Right lobe of liver (tissue), 6 donors: ENCODE results near the gene AP3S2. TPM values are rescaled to one million over a fixed set of nuclear protein-coding genes. Genes with fewer than 3 reads are reported as not detected.
A peak's percentile ranks its signal among the peaks of the same experiment; 100 is the strongest.

Source experiments
- ATAC-seq, 4 donors: fragments of 200-7000 bp; cut with Tn5 transposase; one replicate each; pipeline ENCODE4 v1.9.1; 2020; ENCODE audit warnings: mild to moderate bottlenecking in 4 of 4, moderate library complexity in 4 of 4
- DNase-seq, 3 donors: peaks; one replicate each; pipeline ENCODE4 v3.0.0-alpha.2; 2020
- H3K27ac ChIP-seq, 3 donors: fragments of 200-600 bp; one replicate each; pipeline ENCODE4 v1.8.0; 2022
- H3K27me3 ChIP-seq, 2 donors: fragments of 200-600 bp; one replicate each; pipeline ENCODE4 v1.8.0; 2022
- H3K36me3 ChIP-seq, 4 donors: fragments of 200-600 bp; sonication (generic) in 1 of 4; one replicate each; pipeline versions ENCODE4 v1.5.1 to v1.8.0; 2017 to 2022; ENCODE audit warnings: control low read depth in 1 of 4
- H3K4me1 ChIP-seq, 4 donors: fragments of 200-600 bp; sonication (generic) in 1 of 4; one replicate each; pipeline versions ENCODE4 v1.5.1 to v1.8.0; 2017 to 2022; ENCODE audit warnings: control low read depth in 1 of 4
- H3K4me3 ChIP-seq, 3 donors: fragments of 200-600 bp; one replicate each; pipeline ENCODE4 v1.8.0; 2022
- H3K9me3 ChIP-seq, 4 donors: fragments of 200-600 bp; sonication (generic) in 1 of 4; one replicate each; pipeline versions ENCODE4 v1.5.1 to v1.8.0; 2017 to 2022; ENCODE audit warnings: control low read depth in 1 of 4
- POLR2A ChIP-seq: fragments of 450-650 bp; IDR thresholded peaks from one replicate; pipeline ENCODE4 v1.6.1; 2017; ENCODE audit warnings: antibody characterized with exemption, mild to moderate bottlenecking
- WGBS: methylation state at CpG from one replicate; pipeline ENCODE4 v1.1.6; 2018; ENCODE audit warnings: low coverage, low lambda C conversion rate; ENCODE audit not compliant: insufficient coverage; ENCODE audit errors: missing lambda C conversion rate; 5-methylcytosine and 5-hydroxymethylcytosine counted together
- intact Hi-C, 2 donors: fragments of 100-400 bp; cut with DNase I; formaldehyde crosslinking; loops; one replicate each; pipeline versions ENCODE4 v1.11.2 to v1.14.1; 2022
- total RNA-seq, 6 experiments: library from RNA; depleted of rRNA in 2 of 6; stranded (reverse); fragments of >200 nt in 2 of 6; fragmentation: NEBNext Ultra II Directional in 3 of 6; extraction: Animal tissue kit (Norgen Biotek cat#: 25700) in 3 of 6; gene quantifications; one replicate each; pipeline versions ENCODE4 v1.1.0 to v1.2.4, GENCODE V29; 2016 to 2023
- TF ChIP-seq, protein P1 (sequence below), 4 donors: fragments of 200-600 bp in 3 of 4; fragments of 450-650 bp in 1 of 4; IDR thresholded peaks; one replicate each; pipeline versions ENCODE4 v1.5.1 to v1.8.0; 2016 to 2022; ENCODE audit warnings: antibody characterized with exemption in 4 of 4, mild to moderate bottlenecking in 2 of 4
- donor health status: DM: no; HTN: yes; CAD: no.
- donor health status: DM: no; HTN: no; CAD: no.
- donor health status: DM: no; HTN: no; CAD: no.
- donor health status: DM: no; HTN: yes; CAD: no.
- donor health status: DM: no; HTN: yes; CAD: no.

AP3S2 gene
- total RNA-seq, 6 experiments from 2014 or later, result 23.2 to 45.7 (median 27.2) TPM

- no peaks in the 10 kb centered on the region for H3K27me3 ChIP-seq
- no peak for DNase-seq
- H3K9me3 ChIP-seq, result no peaks in the 10 kb centered on the region
- TF ChIP-seq, protein P1, sequence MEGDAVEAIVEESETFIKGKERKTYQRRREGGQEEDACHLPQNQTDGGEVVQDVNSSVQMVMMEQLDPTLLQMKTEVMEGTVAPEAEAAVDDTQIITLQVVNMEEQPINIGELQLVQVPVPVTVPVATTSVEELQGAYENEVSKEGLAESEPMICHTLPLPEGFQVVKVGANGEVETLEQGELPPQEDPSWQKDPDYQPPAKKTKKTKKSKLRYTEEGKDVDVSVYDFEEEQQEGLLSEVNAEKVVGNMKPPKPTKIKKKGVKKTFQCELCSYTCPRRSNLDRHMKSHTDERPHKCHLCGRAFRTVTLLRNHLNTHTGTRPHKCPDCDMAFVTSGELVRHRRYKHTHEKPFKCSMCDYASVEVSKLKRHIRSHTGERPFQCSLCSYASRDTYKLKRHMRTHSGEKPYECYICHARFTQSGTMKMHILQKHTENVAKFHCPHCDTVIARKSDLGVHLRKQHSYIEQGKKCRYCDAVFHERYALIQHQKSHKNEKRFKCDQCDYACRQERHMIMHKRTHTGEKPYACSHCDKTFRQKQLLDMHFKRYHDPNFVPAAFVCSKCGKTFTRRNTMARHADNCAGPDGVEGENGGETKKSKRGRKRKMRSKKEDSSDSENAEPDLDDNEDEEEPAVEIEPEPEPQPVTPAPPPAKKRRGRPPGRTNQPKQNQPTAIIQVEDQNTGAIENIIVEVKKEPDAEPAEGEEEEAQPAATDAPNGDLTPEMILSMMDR (IDR thresholded peaks at IDR 0.05), result no peak
- no peak for TF ChIP-seq POLR2A
- H3K27ac ChIP-seq, result no peak overlapping the region
- ATAC-seq, result no peak
- H3K4me3 ChIP-seq, result no peak overlapping the region
- H3K36me3 ChIP-seq, result no peaks in the 10 kb centered on the region
- 90% methylated on average over 11 of the region's 14 CpGs for WGBS
- H3K4me1 ChIP-seq, result no peaks in the 10 kb centered on the region
- intact Hi-C loops, result no loop called here
These were observed 43.0 kb upstream of the AP3S2 start for GRCh38 chr15:89936786-89937265.

- Histone ChIP-seq H3K4me1 (no peaks in the 10 kb centered on the region), H3K27ac (no peak overlapping the region), H3K4me3 (no peak overlapping the region), H3K27me3 (no peaks in the 10 kb centered on the region), H3K36me3 (no peaks in the 10 kb centered on the region), H3K9me3 (no peaks in the 10 kb centered on the region)
- no peak for ATAC-seq
- WGBS, result 67% methylated on average over 2 of the region's 8 CpGs
- no peak for DNase-seq
- no peak for TF ChIP-seq POLR2A
- TF ChIP-seq, protein P1 (IDR thresholded peaks at IDR 0.05), result no peak
- intact Hi-C loops, result no loop called here
These were observed 42.4 kb upstream of the AP3S2 start for GRCh38 chr15:89936051-89936785.

DNA sequence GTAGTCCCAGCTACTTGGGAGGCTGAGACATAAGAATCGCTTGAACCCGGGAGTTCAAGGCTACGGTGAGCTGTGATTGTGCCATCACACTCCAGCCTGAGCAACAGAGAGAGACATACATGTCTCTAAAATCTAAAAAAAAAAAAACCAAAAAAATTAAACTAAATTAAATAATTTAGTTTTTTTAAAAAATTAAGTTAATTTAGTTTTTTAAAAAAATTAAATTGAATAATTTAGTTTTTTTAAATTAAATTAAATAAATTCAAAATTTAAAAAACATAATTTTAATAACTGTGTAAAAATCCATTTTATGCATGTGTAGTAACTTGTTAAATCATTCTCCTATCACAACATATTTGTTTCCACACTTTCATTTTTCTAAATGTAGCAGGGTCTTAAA is 39.1 kb upstream of the AP3S2 start:
- H3K27ac ChIP-seq, result no peak overlapping the region
- 96% methylated on average over 3 of the region's 3 CpGs for WGBS
- TF ChIP-seq, protein P1 (IDR thresholded peaks at IDR 0.05), result no peak
- TF ChIP-seq POLR2A, result no peak
- no peaks in the 10 kb centered on the region for H3K36me3 ChIP-seq
- H3K4me3 ChIP-seq, result no peak overlapping the region
- no peaks in the 10 kb centered on the region for H3K9me3 ChIP-seq
- H3K27me3 ChIP-seq, result no peaks in the 10 kb centered on the region
- intact Hi-C loops, result no loop called here
- ATAC-seq, result no peak
- no peak for DNase-seq
- H3K4me1 ChIP-seq, result peaks cover 0 to 6% (median 0%) of the 10 kb centered on the region in 4 donors

- no peaks in the 10 kb centered on the region for H3K27me3 ChIP-seq
- ATAC-seq (peak; percentile 33 to 64 (median 51)), DNase-seq (no peak)
- TF ChIP-seq, protein P1 (IDR thresholded peaks at IDR 0.05), result no peak
- no peak for TF ChIP-seq POLR2A
- WGBS, result 19% methylated on average over 4 of the region's 4 CpGs
- H3K4me1 ChIP-seq, result peaks cover 0 to 6% (median 0%) of the 10 kb centered on the region in 4 donors
- H3K27ac ChIP-seq, result no peak overlapping the region
- H3K9me3 ChIP-seq, result no peaks in the 10 kb centered on the region
- intact Hi-C loops, result no loop called here
- no peak overlapping the region for H3K4me3 ChIP-seq
- H3K36me3 ChIP-seq, result no peaks in the 10 kb centered on the region
These were observed 34.6 kb upstream of the AP3S2 start for GRCh38 chr15:89928421-89928820.
